Activated CD4-positive, alpha-beta T cell treated with anti-CD3 and anti-CD28 coated beads for 36 hours (primary cell): ENCODE measurements around the gene NSD2. TPM values are rescaled to one million over a fixed set of nuclear protein-coding genes. Genes with fewer than 3 reads are reported as not detected.
"Not testable (repeated sequence)": the region's sequence is repeated elsewhere in the genome, so short reads cannot be mapped to it uniquely, and the experiment has no call there.

Experiments used
- ATAC-seq: fragments of 200-7000 bp; cut with Tn5 transposase; one replicate; pipeline ENCODE4 v1.10.0; 2021; ENCODE audit warnings: mild to moderate bottlenecking, moderate library complexity
- CTCF ChIA-PET: fragments of 350-600 bp; sonication (Branson Sonifier 250); formaldehyde crosslinking; loops from one replicate; lab custom pipeline; 2021; ENCODE audit warnings: antibody characterized with exemption; lab: Charles Lee
- POLR2A ChIA-PET: fragments of 350-600 bp; sonication (Branson Sonifier 250); formaldehyde crosslinking; loops from one replicate; lab custom pipeline; 2021; ENCODE audit warnings: antibody characterized with exemption, inconsistent platforms; lab: Charles Lee
- DNase-seq: peaks from one replicate; pipeline ENCODE4 v3.0.0-alpha.2; 2020
- H3K27ac Mint-ChIP-seq: one replicate; pipeline ENCODE4 v1.8.0; 2021; ENCODE audit warnings: mixed read lengths
- H3K27me3 Mint-ChIP-seq: one replicate; pipeline ENCODE4 v1.8.0; 2021; ENCODE audit warnings: mixed read lengths
- H3K36me3 Mint-ChIP-seq: one replicate; pipeline ENCODE4 v1.8.0; 2021; ENCODE audit warnings: low read depth, mixed read lengths
- H3K4me1 Mint-ChIP-seq: one replicate; pipeline ENCODE4 v1.8.0; 2021; ENCODE audit warnings: mixed read lengths
- H3K4me3 Mint-ChIP-seq: one replicate; pipeline ENCODE4 v1.8.0; 2021; ENCODE audit warnings: mild to moderate bottlenecking, moderate library complexity, mixed read lengths
- H3K9me3 Mint-ChIP-seq: one replicate; pipeline ENCODE4 v1.8.0; 2021; ENCODE audit warnings: low read depth, mixed read lengths
- intact Hi-C, 2 experiments: fragments of 100-400 bp; cut with DNase I in 1 of 2; cut with micrococcal nuclease in 1 of 2; formaldehyde crosslinking; loops; one replicate each; pipeline versions ENCODE4 v1.14.2 to v1.15.1; 2022 to 2024; cut with DNase I, micrococcal nuclease
- total RNA-seq, 2 experiments: library from RNA; stranded (reverse); gene quantifications; one replicate each; pipeline ENCODE4 v1.2.3, GENCODE V29; 2021

NSD2 gene
- total RNA-seq, 2 experiments from 2014 or later = 194 to 232 TPM

DNA sequence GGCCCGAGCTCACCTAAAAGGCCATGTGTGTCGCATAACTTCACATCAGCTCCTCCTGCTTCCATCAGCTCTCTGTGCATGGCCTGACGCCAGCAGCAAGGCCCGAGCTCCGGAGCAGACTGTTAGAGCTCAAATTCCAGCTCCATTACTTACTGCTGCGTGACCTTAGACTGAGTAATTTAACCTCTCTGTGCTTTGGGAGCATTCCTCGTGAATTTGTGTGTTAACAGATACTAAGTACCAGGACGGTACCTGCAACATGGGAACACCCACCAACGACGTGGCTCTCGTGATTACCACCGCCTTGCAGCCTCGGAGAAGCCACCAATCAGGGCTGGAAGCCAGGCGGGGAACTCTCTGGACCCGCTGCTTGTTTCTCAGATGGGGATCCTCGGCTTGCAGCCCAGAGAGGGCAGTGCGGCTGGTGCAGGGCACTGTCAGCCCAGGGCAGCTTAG lies 28.2 kb upstream of the NSD2 start:
- H3K36me3 Mint-ChIP-seq = peaks cover 30% of the 10 kb centered on the region
- H3K4me3 Mint-ChIP-seq = no peak overlapping the region
- DNase-seq (no peak), ATAC-seq (no peak)
- H3K4me1 Mint-ChIP-seq = peaks cover 2% of the 10 kb centered on the region
- H3K27me3 Mint-ChIP-seq = no peaks in the 10 kb centered on the region
- ChIA-PET CTCF (no interaction called here), POLR2A (no interaction called here)
- no peak overlapping the region for H3K27ac Mint-ChIP-seq
- H3K9me3 Mint-ChIP-seq = no peaks in the 10 kb centered on the region
- intact Hi-C loops = no loop called here

DNA sequence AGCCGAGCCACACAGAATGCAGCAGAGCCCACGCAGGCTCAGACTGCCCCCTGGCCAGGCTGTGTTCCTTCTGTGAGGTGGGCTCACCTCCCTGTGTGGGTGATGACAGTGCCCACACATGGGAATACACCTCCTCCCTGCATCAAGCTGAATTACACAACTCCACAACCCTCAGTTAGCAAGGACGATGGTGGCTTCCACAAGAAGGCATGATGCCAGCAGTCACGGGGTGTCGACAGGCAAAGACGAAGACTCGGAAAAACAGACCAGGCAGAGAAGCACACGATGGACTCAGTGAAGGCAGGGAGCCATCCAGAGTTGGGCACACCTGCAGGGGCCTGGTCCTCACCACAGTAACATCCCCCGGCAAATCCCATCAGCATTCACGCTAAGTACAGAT lies 27.3 kb upstream of the NSD2 start:
- ATAC-seq = no peak
- Mint-ChIP-seq H3K27ac (no peak overlapping the region), H3K4me3 (no peak overlapping the region), H3K27me3 (no peaks in the 10 kb centered on the region), H3K4me1 (peaks cover 2% of the 10 kb centered on the region), H3K9me3 (no peaks in the 10 kb centered on the region), H3K36me3 (peaks cover 33% of the 10 kb centered on the region)
- DNase-seq = no peak
- POLR2A ChIA-PET = no interaction called here
- CTCF ChIA-PET = interaction anchor here (0.7 kb wide), 1 partner anchor 591 kb away, joined by 5 read pairs; no protein-coding TSS in a partner anchor
- intact Hi-C loops = no loop called here

DNA sequence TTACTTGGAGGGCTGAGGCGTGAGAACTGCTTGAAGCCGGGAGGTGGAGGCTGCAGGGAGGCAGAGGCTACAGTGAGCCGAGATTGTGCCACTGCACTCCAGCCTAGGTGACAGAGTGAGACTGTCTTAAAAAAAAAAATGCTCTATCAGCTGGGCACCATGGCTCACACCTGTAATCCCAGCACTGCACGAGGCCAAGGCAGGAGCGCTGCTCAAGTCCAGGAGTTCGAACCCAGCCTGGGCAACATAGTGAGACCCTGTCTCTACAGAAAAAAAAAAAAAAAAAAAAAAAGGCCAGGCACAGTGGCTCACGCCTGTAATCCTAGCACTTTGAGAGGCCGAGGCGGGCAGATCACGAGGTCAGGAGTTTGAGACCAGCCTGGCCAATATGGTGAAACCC lies 26.6 kb upstream of the NSD2 start:
- POLR2A ChIA-PET, intact Hi-C loops, DNase-seq, H3K27me3 Mint-ChIP-seq, H3K4me1 Mint-ChIP-seq, H3K9me3 Mint-ChIP-seq, H3K27ac Mint-ChIP-seq, H3K4me3 Mint-ChIP-seq, ATAC-seq: not testable (repeated sequence)
- CTCF ChIA-PET = interaction anchor here (0.8 to 1.1 kb wide), 2 partner anchors 26 to 97 kb away, joined by 3 read pairs; no protein-coding TSS in a partner anchor
- peaks cover 28% of the 10 kb centered on the region for H3K36me3 Mint-ChIP-seq

DNA sequence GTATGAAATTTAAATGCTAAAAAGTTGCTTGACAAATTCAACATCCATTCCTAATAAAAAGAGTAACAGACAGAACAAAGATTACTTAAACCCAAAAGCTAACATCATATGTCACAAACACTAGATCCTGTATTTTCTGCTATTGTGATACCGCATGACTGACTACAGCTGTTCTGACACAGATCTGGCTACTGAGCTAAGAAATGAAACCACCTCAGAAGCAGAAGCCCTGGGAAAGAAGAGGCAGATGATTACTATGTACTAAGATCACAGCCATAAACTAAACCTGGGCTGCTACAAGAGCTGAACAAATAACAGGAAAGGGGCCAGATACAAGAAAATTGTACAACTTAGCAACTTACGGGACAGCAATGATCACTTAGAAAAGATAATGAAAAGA lies 24.6 kb upstream of the NSD2 start:
- no peak overlapping the region for H3K27ac Mint-ChIP-seq
- DNase-seq = no peak
- intact Hi-C loops = no loop called here
- ChIA-PET CTCF (interaction anchor here (0.6 to 1.8 kb wide), 2 partner anchors 53 to 273 kb away, joined by 3 to 10 read pairs; no protein-coding TSS in a partner anchor), POLR2A (interaction anchor here (0.6 kb wide), 1 partner anchor 165 kb away, joined by 3 read pairs; no protein-coding TSS in a partner anchor)
- peaks cover 13% of the 10 kb centered on the region for H3K4me1 Mint-ChIP-seq
- H3K9me3 Mint-ChIP-seq = no peaks in the 10 kb centered on the region
- peaks cover 26% of the 10 kb centered on the region for H3K36me3 Mint-ChIP-seq
- no peaks in the 10 kb centered on the region for H3K27me3 Mint-ChIP-seq
- no peak overlapping the region for H3K4me3 Mint-ChIP-seq
- no peak for ATAC-seq

DNA sequence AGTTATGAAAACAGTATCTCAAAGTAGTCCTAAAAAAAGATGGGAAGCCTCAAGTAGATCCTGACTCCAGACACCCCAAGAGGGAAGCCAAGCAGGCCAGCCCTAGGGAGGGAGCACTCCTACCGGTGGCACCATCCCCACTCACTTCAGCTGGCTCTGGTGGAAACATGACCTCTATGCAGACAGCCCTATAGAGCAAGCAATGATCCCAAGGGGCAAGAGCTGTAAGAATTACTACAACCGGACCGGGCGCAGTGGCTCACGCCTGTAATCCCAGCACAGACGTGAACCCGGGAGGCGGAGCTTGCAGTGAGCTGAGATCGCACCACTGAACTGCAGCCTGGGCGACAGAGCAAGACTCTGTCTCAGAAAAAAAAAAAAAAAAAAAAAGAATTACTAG lies 20.9 kb upstream of the NSD2 start:
- POLR2A ChIA-PET = no interaction called here
- no peak for DNase-seq
- peaks cover 23% of the 10 kb centered on the region for H3K36me3 Mint-ChIP-seq
- H3K27ac Mint-ChIP-seq = no peak overlapping the region
- H3K9me3 Mint-ChIP-seq = no peaks in the 10 kb centered on the region
- H3K4me1 Mint-ChIP-seq = peaks cover 37% of the 10 kb centered on the region
- no peak for ATAC-seq
- H3K27me3 Mint-ChIP-seq = no peaks in the 10 kb centered on the region
- intact Hi-C loops = no loop called here
- H3K4me3 Mint-ChIP-seq = no peak overlapping the region
- CTCF ChIA-PET = interaction anchor here (0.6 to 1.4 kb wide), 2 partner anchors 14 to 52 kb away, joined by 4 read pairs; no protein-coding TSS in a partner anchor

DNA sequence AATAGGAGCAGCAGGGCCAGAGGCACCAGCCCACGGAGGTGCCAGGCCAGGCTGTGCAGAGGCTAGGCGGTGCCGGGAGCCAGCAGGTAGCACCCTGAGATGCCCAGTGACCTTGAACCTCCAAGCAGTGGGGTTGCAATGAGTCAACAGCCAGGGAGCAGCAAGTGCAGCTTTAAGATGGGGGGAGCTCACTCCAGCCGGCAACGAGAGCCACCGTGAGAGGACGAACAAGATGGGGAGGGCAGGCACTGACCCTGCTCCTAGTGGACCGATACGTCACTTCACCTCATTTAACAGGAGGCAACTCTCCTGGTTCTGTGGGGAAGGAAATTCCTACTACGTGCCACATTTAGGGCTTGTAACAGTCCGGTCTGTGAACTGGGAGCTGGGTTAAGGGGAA lies 20.0 kb upstream of the NSD2 start:
- Mint-ChIP-seq H3K9me3 (no peaks in the 10 kb centered on the region), H3K4me3 (no peak overlapping the region), H3K27ac (no peak overlapping the region), H3K4me1 (peaks cover 37% of the 10 kb centered on the region), H3K27me3 (no peaks in the 10 kb centered on the region), H3K36me3 (peaks cover 23% of the 10 kb centered on the region)
- ChIA-PET CTCF (interaction anchor here (0.6 to 0.9 kb wide), 4 partner anchors 48 to 540 kb away, joined by 3 to 6 read pairs (median 3); no protein-coding TSS in a partner anchor), POLR2A (interaction anchor here (0.7 kb wide), 1 partner anchor 59 kb away, joined by 3 read pairs; no protein-coding TSS in a partner anchor)
- ATAC-seq (no peak), DNase-seq (no peak)
- intact Hi-C loops = no loop called here

DNA sequence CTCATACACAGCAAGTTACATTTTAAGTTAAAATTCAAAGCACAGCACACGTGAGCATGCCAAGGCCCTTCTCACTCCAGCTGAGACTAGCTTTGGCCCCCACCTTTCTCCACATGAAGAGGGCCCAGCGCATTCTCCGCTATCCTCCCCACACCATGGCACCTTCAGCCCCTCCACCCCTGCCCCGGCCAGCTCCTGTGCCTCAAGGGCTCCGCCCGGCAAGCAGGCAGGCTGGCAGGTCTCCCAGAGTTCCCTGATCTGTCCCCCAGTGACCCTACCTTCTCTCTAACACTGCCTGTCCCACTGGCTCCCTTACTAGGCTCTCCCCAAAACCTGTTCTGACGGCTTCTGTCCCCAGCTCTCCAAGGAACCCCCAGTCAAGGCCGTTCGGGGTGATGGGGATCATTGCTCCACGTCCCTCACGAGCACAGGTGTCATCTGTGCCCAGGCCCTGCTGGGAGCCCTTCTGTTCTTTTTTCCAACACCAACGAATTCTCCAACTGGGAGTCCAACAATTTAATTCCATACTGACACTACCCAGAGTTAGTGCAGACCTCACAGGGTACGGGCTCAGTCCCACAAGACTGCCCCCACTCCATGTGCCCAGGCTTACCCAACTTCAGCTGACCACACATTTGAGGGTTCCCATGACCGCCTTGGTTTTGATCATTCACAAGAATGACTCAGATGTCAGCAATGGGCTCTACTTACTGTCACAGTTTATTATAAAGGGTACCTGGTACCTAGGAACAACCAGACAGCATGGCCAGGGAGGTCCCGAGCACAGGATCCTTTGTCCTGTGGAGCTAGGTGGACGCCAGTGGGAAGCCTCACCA lies 19.4 kb upstream of the NSD2 start:
- Mint-ChIP-seq H3K27ac (peak overlapping the region; percentile 19), H3K4me1 (peaks cover 38% of the 10 kb centered on the region), H3K36me3 (peaks cover 18% of the 10 kb centered on the region), H3K9me3 (no peaks in the 10 kb centered on the region), H3K4me3 (no peak overlapping the region), H3K27me3 (no peaks in the 10 kb centered on the region)
- POLR2A ChIA-PET = interaction anchor here (0.5 kb wide), 1 partner anchor 23 kb away, joined by 3 read pairs; no protein-coding TSS in a partner anchor
- CTCF ChIA-PET = interaction anchor here (0.6 to 0.9 kb wide), 5 partner anchors 48 to 539 kb away, joined by 3 to 6 read pairs (median 3); no protein-coding TSS in a partner anchor
- DNase-seq (no peak), ATAC-seq (no peak)
- intact Hi-C loops = no loop called here

DNA sequence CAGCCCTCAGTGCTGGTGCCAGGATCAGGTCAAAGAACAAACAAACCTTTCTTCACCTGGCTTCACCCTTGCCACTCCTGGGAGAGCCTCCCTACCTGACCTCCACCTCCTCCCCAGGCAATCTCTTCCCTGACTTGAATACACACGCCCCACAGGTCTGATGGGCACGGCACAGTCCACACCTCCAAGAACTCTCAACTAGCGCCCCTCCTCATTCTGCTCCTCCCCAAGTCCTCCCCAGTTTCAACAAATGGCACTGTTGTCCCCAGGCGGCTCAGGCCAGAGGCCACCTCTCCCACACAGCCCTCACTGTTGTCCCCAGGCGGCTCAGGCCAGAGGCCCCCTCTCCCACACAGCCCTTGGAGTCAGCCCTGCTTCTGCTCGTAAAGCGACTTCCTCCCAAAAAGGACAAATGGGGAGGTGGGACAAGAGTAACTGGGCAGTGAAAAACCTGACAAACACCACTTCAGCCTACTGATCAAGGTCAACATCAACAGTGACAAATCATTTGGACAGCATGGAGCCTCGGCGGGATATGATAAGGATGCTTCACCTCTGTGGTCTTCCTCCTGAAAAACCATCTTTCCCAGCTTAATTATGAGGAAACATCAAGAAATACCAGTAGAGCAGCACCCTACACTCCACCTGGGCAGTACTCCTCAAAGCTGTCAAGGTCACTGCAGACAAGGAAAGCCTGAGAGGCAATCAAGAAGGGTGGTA lies 18.1 kb upstream of the NSD2 start:
- ChIA-PET CTCF (interaction anchor here (0.6 to 2.0 kb wide), 4 partner anchors 10 to 108 kb away, joined by 3 to 11 read pairs (median 3); no protein-coding TSS in a partner anchor), POLR2A (no interaction called here)
- ATAC-seq (no peak), DNase-seq (no peak)
- no peaks in the 10 kb centered on the region for H3K27me3 Mint-ChIP-seq
- intact Hi-C loops = no loop called here
- H3K4me3 Mint-ChIP-seq = peak overlapping the region; percentile 9
- H3K27ac Mint-ChIP-seq = peak overlapping the region; percentile 53
- H3K4me1 Mint-ChIP-seq = peaks cover 47% of the 10 kb centered on the region
- H3K9me3 Mint-ChIP-seq = no peaks in the 10 kb centered on the region
- peaks cover 12% of the 10 kb centered on the region for H3K36me3 Mint-ChIP-seq

DNA sequence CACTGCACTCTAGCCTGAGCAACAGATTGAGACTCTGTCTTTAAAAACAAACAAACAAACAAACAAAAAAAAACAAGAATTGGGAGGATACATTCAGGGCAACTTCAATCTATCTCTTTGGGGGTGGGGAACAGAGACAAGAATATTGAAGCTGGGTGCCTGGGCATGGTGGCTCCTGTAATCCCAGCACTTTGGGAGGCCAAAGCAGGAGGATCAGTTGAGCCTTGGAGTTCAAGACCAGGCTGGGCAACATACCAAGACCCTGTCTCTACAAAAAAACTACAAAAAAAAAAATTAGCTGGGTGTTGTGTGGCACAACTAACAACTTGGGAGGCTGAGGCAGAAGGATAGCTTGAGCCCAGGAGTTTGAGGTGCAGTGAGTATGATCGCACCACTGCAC lies 16.4 kb upstream of the NSD2 start:
- ATAC-seq = no peak
- CTCF ChIA-PET = interaction anchor here (0.6 to 2.0 kb wide), 3 partner anchors 44 to 275 kb away, joined by 3 to 11 read pairs (median 4); no protein-coding TSS in a partner anchor
- Mint-ChIP-seq H3K4me3 (peak overlapping the region; percentile 66), H3K36me3 (peaks cover 9% of the 10 kb centered on the region), H3K9me3 (no peaks in the 10 kb centered on the region), H3K27me3 (no peaks in the 10 kb centered on the region), H3K4me1 (peaks cover 47% of the 10 kb centered on the region), H3K27ac (peak overlapping the region; percentile 31)
- DNase-seq = no peak
- intact Hi-C loops = loop anchor here (5.0 kb wide), 4 partner anchors 607 to 1348 kb away; partner anchors contain the start of genes CTBP1 (in 1 of the 2), GRK4 (in 1 of the 2), NOP14 (in 1 of the 2) and RNF4 (in 1 of the 2)
- POLR2A ChIA-PET = interaction anchor here (0.6 kb wide), 1 partner anchor 694 kb away, joined by 5 read pairs; no protein-coding TSS in a partner anchor

DNA sequence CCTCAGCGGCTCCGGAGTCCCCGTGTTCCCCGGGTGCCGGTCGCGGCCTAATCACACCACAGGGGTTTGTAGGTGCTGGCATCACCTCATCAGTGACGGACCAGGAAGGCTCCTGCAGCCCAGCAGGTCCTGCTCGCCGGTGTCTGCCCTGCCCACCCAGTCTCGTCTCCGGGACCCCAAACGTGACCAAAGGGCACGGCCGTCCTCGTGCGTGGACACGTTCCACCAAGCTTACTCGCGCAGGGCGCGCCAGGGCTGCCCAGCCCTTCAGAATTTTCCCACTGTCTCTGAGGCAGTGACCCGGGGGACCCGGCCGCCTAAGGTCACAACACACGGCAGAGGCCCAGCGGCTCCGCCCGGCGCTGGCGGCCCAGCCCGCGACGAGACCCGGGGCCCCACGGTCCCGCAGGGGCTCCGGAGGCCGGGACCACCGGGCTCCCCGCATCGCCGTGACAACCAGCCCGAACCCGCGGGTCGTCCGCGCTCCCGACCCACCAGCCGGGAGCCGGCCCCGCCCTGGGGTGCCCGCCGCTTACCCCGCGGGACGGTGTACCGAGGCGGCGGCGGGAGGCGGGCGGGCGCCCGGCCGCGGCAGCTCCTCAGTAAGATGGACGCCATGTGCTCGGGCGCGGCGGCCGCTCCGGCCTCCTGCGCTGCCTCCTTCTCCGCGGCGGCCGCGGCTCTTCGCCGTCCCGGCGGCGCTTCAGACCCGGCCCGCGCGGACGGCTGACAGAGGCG lies 15.7 kb upstream of the NSD2 start:
- CTCF ChIA-PET = interaction anchor here (0.6 to 2.0 kb wide), 5 partner anchors 17 to 276 kb away, joined by 3 to 19 read pairs (median 4); no protein-coding TSS in a partner anchor
- H3K4me3 Mint-ChIP-seq = peak overlapping the region; percentile 66
- ATAC-seq (peak; percentile 23), DNase-seq (peak; percentile 39)
- intact Hi-C loops = loop anchor here (1.0 to 5.0 kb wide), 18 partner anchors 15 to 1347 kb away; partner anchors contain the start of genes SLBP (in 2 of the 2), CFAP99 (in 1 of the 2), CTBP1 (in 1 of the 2) and FAM193A (in 1 of the 2)
- no peaks in the 10 kb centered on the region for H3K27me3 Mint-ChIP-seq
- peaks cover 9% of the 10 kb centered on the region for H3K36me3 Mint-ChIP-seq
- POLR2A ChIA-PET = interaction anchor here (0.6 to 2.1 kb wide), 3 partner anchors 15 to 693 kb away, joined by 5 to 11 read pairs (median 7); partner anchors contain the start of gene NSD2
- peaks cover 44% of the 10 kb centered on the region for H3K4me1 Mint-ChIP-seq
- no peaks in the 10 kb centered on the region for H3K9me3 Mint-ChIP-seq
- H3K27ac Mint-ChIP-seq = peak overlapping the region; percentile 31
